ENCODE data around the gene CMKLR1. TPM values are rescaled to one million over a fixed set of nuclear protein-coding genes. Genes with fewer than 3 reads are reported as not detected.

The CMKLR1 gene
- total and polyA plus RNA-seq, 10 of the 15 experiments (the other 5 are each of a cell fraction or from before 2014, with no cell fraction given) = 13.8 to 52.3 (median 26.2) TPM

DNA sequence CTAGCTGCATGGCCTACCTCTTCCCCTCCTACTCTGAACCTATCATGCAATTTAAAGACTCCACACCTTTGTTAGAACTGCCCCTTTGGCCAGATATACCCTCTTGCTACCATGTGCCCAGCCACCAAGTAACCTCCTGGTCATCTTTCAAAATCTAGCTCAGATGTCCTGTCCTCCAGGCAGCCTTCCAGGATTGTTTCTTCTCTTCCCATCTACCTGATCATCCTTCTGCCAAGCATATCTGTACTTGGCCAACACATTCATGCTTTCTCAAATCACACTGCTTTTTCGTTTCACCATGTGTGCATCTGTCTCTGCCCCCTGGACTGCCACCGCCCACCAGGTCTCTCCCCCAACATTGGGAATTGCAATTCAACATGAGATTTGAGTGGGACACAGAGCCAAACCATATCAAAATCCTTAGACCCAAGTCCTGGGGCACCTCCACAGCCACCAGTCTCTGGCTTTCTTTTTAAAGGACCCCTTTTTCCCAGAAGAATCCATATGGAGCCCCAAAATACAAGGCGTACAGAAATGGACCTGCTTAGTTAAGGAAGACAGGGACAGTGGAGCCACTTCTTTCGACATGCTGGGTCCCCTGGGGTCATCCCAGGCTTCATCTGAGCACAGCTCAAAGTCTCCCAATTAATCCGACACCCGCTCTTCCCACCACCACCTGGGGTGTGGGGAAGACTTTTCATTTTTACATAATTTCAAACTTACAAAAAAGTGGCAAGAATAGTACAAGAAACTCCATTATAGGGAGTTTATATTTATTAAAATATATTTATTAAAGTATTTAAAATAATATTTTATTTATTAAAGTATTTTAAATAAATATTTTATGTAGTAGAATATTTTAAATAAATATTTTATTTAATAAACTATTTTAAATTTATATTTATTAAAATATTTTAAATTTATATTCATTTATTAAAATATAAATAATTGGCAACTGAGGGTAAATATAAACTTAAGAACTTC is 7.9 kb upstream of the CMKLR1 start (continued):
- TF ChIP-seq, protein P1, sequence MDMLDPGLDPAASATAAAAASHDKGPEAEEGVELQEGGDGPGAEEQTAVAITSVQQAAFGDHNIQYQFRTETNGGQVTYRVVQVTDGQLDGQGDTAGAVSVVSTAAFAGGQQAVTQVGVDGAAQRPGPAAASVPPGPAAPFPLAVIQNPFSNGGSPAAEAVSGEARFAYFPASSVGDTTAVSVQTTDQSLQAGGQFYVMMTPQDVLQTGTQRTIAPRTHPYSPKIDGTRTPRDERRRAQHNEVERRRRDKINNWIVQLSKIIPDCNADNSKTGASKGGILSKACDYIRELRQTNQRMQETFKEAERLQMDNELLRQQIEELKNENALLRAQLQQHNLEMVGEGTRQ (IDR thresholded peaks at IDR 0.05; ENCODE audit: borderline replicate concordance, low read depth, low read length) = no peak
- no peak for TF ChIP-seq SIN3A (IDR thresholded peaks at IDR 0.05; ENCODE audit: low read depth, low read length)

DNA sequence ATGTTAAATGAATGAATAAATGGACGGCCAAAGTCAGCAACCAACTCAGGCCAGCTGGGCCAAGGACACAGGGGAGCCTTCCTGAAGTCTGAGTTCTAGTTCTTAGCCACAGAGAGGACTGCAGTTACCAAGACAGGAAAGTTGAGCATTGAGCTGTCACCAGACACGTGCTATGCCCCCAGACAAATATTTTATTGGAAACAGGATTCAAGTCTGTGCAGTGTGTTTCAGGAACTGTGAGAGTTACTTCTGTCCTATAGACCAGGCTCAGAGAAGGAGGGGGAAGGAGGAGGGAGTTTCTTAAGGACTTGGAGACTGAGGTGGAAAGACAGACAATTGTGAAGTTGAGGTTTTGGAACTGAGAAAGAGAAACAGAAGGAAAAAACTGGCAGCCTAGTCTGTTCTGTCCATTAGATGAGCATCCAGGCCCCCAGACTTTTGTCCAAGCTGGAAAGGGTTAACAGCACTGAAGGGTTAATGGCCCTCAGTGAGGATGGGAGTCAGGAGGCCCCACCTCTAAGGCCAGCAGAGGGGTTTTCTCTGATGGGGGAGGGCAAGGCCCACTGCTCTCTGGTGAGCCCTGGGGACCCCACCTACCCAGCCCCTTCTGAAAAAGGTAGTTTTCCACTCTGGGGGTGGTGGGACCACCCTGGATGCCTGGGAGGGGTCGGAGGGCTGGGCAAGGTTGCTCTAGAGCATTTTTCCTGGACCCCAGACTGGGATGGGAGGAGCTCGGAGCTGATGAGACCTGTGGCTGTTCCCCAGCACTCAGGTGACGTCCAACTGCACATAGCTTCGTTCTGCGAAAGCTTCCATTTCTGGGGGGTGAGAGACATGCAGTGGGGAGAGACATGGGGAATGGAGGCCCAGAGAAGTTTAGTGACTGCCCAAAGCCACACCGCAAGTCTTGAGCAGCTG is 6.9 kb upstream of the CMKLR1 start:
- Histone ChIP-seq H3K27me3 (replicated peaks in 1 of 2; ENCODE audit: control insufficient read depth in 2 of 2, insufficient read depth in 2 of 2, low read length in 1 of 2) (no peaks in the 10 kb centered on the region), H3K79me2 (ENCODE audit: control insufficient read depth, insufficient read depth, low read length) (no peaks in the 10 kb centered on the region), H3K4me3 (no peak overlapping the region), H2AFZ (ENCODE audit: control insufficient read depth, low read depth, low read length) (no peak overlapping the region), H3K9me3 (replicated peaks; ENCODE audit: control insufficient read depth, insufficient read depth, low read length) (peaks cover 3% of the 10 kb centered on the region; the same call in 2 of the 3 replicates), H3K4me1 (ENCODE audit: control insufficient read depth, insufficient read depth, low read length) (no peaks in the 10 kb centered on the region), H3K27ac (ENCODE audit: control insufficient read depth, insufficient read depth) (no peak overlapping the region), H4K20me1 (ENCODE audit: control insufficient read depth, insufficient read depth) (no peaks in the 10 kb centered on the region), H3K9ac (ENCODE audit: control insufficient read depth, insufficient read depth, low read length) (no peak overlapping the region), H3K36me3 (ENCODE audit: control insufficient read depth in 2 of 2, insufficient read depth in 2 of 2, low read length in 1 of 2) (no peaks in the 10 kb centered on the region), H3K4me2 (ENCODE audit: control insufficient read depth, insufficient read depth) (no peak overlapping the region)
- DNase-seq (ENCODE audit: low read depth, low spot score) (no peak), ATAC-seq (no peak), FAIRE-seq (no peak)
- RAD21 ChIA-PET (ENCODE audit: unreplicated experiment) = interaction anchor here (0.9 kb wide), 1 partner anchor 11 kb away, joined by 3 read pairs; no protein-coding TSS in a partner anchor
- SMC1A ChIA-PET (ENCODE audit: uncharacterized antibody, unreplicated experiment) = interaction anchor here (0.6 to 1.0 kb wide), 2 partner anchors 49 to 358 kb away, joined by 3 read pairs; no protein-coding TSS in a partner anchor
- intact Hi-C loops (cut with micrococcal nuclease; ENCODE audit: unreplicated experiment) (no loop called here), in situ Hi-C loops (cut with MboI) (no loop called here)
- BruUV-seq (replicated peaks) = no TSS peak
- POLR2A ChIA-PET = no interaction called here
- 28% methylated on average over 8 of the region's 8 CpGs for WGBS (ENCODE audit: insufficient coverage, insufficient replicate concordance, low lambda C conversion rate, missing lambda C conversion rate)
- CTCF ChIA-PET = interaction anchor here (0.8 to 1.2 kb wide), 2 partner anchors 9 to 10 kb away, joined by 3 read pairs; no protein-coding TSS in a partner anchor
- TF ChIP-seq ZNF384 (IDR thresholded peaks at IDR 0.05; ENCODE audit: borderline replicate concordance, low read depth, low read length) (no peak), EED (IDR thresholded peaks at IDR 0.05; ENCODE audit: low read depth) (no peak), ZNF217 (IDR thresholded peaks at IDR 0.05) (no peak), NFYB (IDR thresholded peaks at IDR 0.05; ENCODE audit: insufficient read depth, low read depth, low read length) (no peak), NFIC (IDR thresholded peaks at IDR 0.05; ENCODE audit: low read depth, low read length) (no peak), NRF1 (conservative IDR thresholded peaks at IDR 0.05; ENCODE audit: low read depth, low read length) (no peak), SMAD5 (IDR thresholded peaks at IDR 0.05; ENCODE audit: low read depth) (no peak), TCF12 (IDR thresholded peaks at IDR 0.05; ENCODE audit: low read depth, low read length) (no peak), ASH2L (IDR thresholded peaks at IDR 0.05; ENCODE audit: borderline replicate concordance, low read depth) (no peak)
- TF ChIP-seq, protein P2, sequence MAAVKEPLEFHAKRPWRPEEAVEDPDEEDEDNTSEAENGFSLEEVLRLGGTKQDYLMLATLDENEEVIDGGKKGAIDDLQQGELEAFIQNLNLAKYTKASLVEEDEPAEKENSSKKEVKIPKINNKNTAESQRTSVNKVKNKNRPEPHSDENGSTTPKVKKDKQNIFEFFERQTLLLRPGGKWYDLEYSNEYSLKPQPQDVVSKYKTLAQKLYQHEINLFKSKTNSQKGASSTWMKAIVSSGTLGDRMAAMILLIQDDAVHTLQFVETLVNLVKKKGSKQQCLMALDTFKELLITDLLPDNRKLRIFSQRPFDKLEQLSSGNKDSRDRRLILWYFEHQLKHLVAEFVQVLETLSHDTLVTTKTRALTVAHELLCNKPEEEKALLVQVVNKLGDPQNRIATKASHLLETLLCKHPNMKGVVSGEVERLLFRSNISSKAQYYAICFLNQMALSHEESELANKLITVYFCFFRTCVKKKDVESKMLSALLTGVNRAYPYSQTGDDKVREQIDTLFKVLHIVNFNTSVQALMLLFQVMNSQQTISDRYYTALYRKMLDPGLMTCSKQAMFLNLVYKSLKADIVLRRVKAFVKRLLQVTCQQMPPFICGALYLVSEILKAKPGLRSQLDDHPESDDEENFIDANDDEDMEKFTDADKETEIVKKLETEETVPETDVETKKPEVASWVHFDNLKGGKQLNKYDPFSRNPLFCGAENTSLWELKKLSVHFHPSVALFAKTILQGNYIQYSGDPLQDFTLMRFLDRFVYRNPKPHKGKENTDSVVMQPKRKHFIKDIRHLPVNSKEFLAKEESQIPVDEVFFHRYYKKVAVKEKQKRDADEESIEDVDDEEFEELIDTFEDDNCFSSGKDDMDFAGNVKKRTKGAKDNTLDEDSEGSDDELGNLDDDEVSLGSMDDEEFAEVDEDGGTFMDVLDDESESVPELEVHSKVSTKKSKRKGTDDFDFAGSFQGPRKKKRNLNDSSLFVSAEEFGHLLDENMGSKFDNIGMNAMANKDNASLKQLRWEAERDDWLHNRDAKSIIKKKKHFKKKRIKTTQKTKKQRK (IDR thresholded peaks at IDR 0.05; ENCODE audit: low read depth, low read length) = no peak
- TF ChIP-seq, protein P3, sequence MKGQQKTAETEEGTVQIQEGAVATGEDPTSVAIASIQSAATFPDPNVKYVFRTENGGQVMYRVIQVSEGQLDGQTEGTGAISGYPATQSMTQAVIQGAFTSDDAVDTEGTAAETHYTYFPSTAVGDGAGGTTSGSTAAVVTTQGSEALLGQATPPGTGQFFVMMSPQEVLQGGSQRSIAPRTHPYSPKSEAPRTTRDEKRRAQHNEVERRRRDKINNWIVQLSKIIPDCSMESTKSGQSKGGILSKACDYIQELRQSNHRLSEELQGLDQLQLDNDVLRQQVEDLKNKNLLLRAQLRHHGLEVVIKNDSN (IDR thresholded peaks at IDR 0.05; ENCODE audit: borderline replicate concordance, extremely low read length, insufficient read depth, low read depth, low read length) = no peak
